Activated naive CD8-positive, alpha-beta T cell (primary cell): ENCODE measurements around the gene OTULIN.

Experiments used
- H3K27ac Mint-ChIP-seq: one replicate; pipeline ENCODE4 v1.8.0; 2021; ENCODE audit warnings: mixed read lengths
- H3K27me3 Mint-ChIP-seq: one replicate; pipeline ENCODE4 v1.8.0; 2021; ENCODE audit warnings: mixed read lengths
- H3K36me3 Mint-ChIP-seq: one replicate; pipeline ENCODE4 v1.8.0; 2021; ENCODE audit warnings: mixed read lengths
- H3K4me1 Mint-ChIP-seq: one replicate; pipeline ENCODE4 v1.8.0; 2021; ENCODE audit warnings: low read depth, mixed read lengths
- H3K4me3 Mint-ChIP-seq: one replicate; pipeline ENCODE4 v1.8.0; 2021; ENCODE audit warnings: mild to moderate bottlenecking, mixed read lengths
- H3K9me3 Mint-ChIP-seq: one replicate; pipeline ENCODE4 v1.8.0; 2021; ENCODE audit warnings: low read depth, mixed read lengths

The OTULIN gene

GRCh38 chr5:14698495-14698894 is 34.0 kb downstream of the OTULIN start:
- Mint-ChIP-seq H3K4me3 (no peak overlapping the region), H3K9me3 (no peaks in the 10 kb centered on the region), H3K4me1 (peaks cover 60% of the 10 kb centered on the region), H3K27me3 (no peaks in the 10 kb centered on the region), H3K27ac (peak overlapping the region; percentile 22), H3K36me3 (peaks cover 32% of the 10 kb centered on the region)

- H3K36me3 Mint-ChIP-seq, result peaks cover 33% of the 10 kb centered on the region
- H3K27ac Mint-ChIP-seq, result peak overlapping the region; percentile 7
- peaks cover 66% of the 10 kb centered on the region for H3K4me1 Mint-ChIP-seq
- no peaks in the 10 kb centered on the region for H3K27me3 Mint-ChIP-seq
- no peak overlapping the region for H3K4me3 Mint-ChIP-seq
- H3K9me3 Mint-ChIP-seq, result no peaks in the 10 kb centered on the region
Measured at GRCh38 chr5:14699159-14699558, 34.6 kb downstream of the OTULIN start.

- Mint-ChIP-seq H3K4me3 (no peak overlapping the region), H3K27me3 (no peaks in the 10 kb centered on the region), H3K4me1 (peaks cover 73% of the 10 kb centered on the region), H3K27ac (peak overlapping the region; percentile 5), H3K36me3 (peaks cover 38% of the 10 kb centered on the region), H3K9me3 (no peaks in the 10 kb centered on the region)
Measured at GRCh38 chr5:14699807-14700400, 35.4 kb downstream of the OTULIN start.

- H3K27ac Mint-ChIP-seq, result peak overlapping the region; percentile 50
- peaks cover 80% of the 10 kb centered on the region for H3K4me1 Mint-ChIP-seq
- no peak overlapping the region for H3K4me3 Mint-ChIP-seq
- no peaks in the 10 kb centered on the region for H3K27me3 Mint-ChIP-seq
- no peaks in the 10 kb centered on the region for H3K9me3 Mint-ChIP-seq
- peaks cover 40% of the 10 kb centered on the region for H3K36me3 Mint-ChIP-seq
Measured at GRCh38 chr5:14700478-14701436, 36.2 kb downstream of the OTULIN start.

- no peaks in the 10 kb centered on the region for H3K27me3 Mint-ChIP-seq
- H3K4me1 Mint-ChIP-seq, result peaks cover 81% of the 10 kb centered on the region
- H3K36me3 Mint-ChIP-seq, result peaks cover 36% of the 10 kb centered on the region
- H3K4me3 Mint-ChIP-seq, result peak overlapping the region; percentile 62
- no peaks in the 10 kb centered on the region for H3K9me3 Mint-ChIP-seq
- peak overlapping the region; percentile 84 for H3K27ac Mint-ChIP-seq
Measured at GRCh38 chr5:14701556-14701955, 37.0 kb downstream of the OTULIN start.

GRCh38 chr5:14702238-14702839 is 37.8 kb downstream of the OTULIN start:
- no peaks in the 10 kb centered on the region for H3K27me3 Mint-ChIP-seq
- no peaks in the 10 kb centered on the region for H3K9me3 Mint-ChIP-seq
- peak overlapping the region; percentile 84 for H3K27ac Mint-ChIP-seq
- peak overlapping the region; percentile 62 for H3K4me3 Mint-ChIP-seq
- H3K4me1 Mint-ChIP-seq, result peaks cover 87% of the 10 kb centered on the region
- peaks cover 37% of the 10 kb centered on the region for H3K36me3 Mint-ChIP-seq

GRCh38 chr5:14705556-14705955 is 41.0 kb downstream of the OTULIN start:
- Mint-ChIP-seq H3K36me3 (peaks cover 32% of the 10 kb centered on the region), H3K27ac (peak overlapping the region; percentile 100), H3K27me3 (no peaks in the 10 kb centered on the region), H3K4me3 (no peak overlapping the region), H3K9me3 (no peaks in the 10 kb centered on the region), H3K4me1 (peaks cover 97% of the 10 kb centered on the region)

GRCh38 chr5:14706615-14707021 is 42.1 kb downstream of the OTULIN start:
- Mint-ChIP-seq H3K36me3 (peaks cover 32% of the 10 kb centered on the region), H3K4me3 (peak overlapping the region; percentile 89), H3K9me3 (no peaks in the 10 kb centered on the region), H3K27ac (peak overlapping the region; percentile 100), H3K27me3 (no peaks in the 10 kb centered on the region), H3K4me1 (peaks cover 89% of the 10 kb centered on the region)

GRCh38 chr5:14707811-14708390 is 43.4 kb downstream of the OTULIN start:
- peaks cover 83% of the 10 kb centered on the region for H3K4me1 Mint-ChIP-seq
- H3K4me3 Mint-ChIP-seq, result peak overlapping the region; percentile 54
- H3K36me3 Mint-ChIP-seq, result peaks cover 30% of the 10 kb centered on the region
- H3K9me3 Mint-ChIP-seq, result no peaks in the 10 kb centered on the region
- peak overlapping the region; percentile 100 for H3K27ac Mint-ChIP-seq
- no peaks in the 10 kb centered on the region for H3K27me3 Mint-ChIP-seq

GRCh38 chr5:14708551-14708950 is 44.0 kb downstream of the OTULIN start:
- Mint-ChIP-seq H3K9me3 (no peaks in the 10 kb centered on the region), H3K27me3 (no peaks in the 10 kb centered on the region), H3K4me1 (peaks cover 77% of the 10 kb centered on the region), H3K36me3 (peaks cover 25% of the 10 kb centered on the region), H3K4me3 (peak overlapping the region; percentile 54), H3K27ac (peak overlapping the region; percentile 100)

GRCh38 chr5:14710313-14710994 is 45.9 kb downstream of the OTULIN start:
- no peaks in the 10 kb centered on the region for H3K27me3 Mint-ChIP-seq
- H3K36me3 Mint-ChIP-seq, result peaks cover 20% of the 10 kb centered on the region
- peaks cover 59% of the 10 kb centered on the region for H3K4me1 Mint-ChIP-seq
- peak overlapping the region; percentile 46 for H3K27ac Mint-ChIP-seq
- no peaks in the 10 kb centered on the region for H3K9me3 Mint-ChIP-seq
- H3K4me3 Mint-ChIP-seq, result no peak overlapping the region

GRCh38 chr5:14712131-14712530 is 47.6 kb downstream of the OTULIN start:
- peak overlapping the region; percentile 69 for H3K27ac Mint-ChIP-seq
- no peak overlapping the region for H3K4me3 Mint-ChIP-seq
- H3K9me3 Mint-ChIP-seq, result no peaks in the 10 kb centered on the region
- H3K27me3 Mint-ChIP-seq, result no peaks in the 10 kb centered on the region
- peaks cover 42% of the 10 kb centered on the region for H3K4me1 Mint-ChIP-seq
- peaks cover 15% of the 10 kb centered on the region for H3K36me3 Mint-ChIP-seq

GRCh38 chr5:14712666-14713065 is 48.1 kb downstream of the OTULIN start:
- no peak overlapping the region for H3K4me3 Mint-ChIP-seq
- no peaks in the 10 kb centered on the region for H3K27me3 Mint-ChIP-seq
- H3K9me3 Mint-ChIP-seq, result no peaks in the 10 kb centered on the region
- peaks cover 39% of the 10 kb centered on the region for H3K4me1 Mint-ChIP-seq
- H3K27ac Mint-ChIP-seq, result peak overlapping the region; percentile 69
- peaks cover 17% of the 10 kb centered on the region for H3K36me3 Mint-ChIP-seq
